IMR-90 (cell line): ENCODE results near the gene LTO1. TPM values are rescaled to one million over a fixed set of nuclear protein-coding genes. Genes with fewer than 3 reads are reported as not detected.

Source experiments
- ATAC-seq: fragments of 200-7000 bp; cut with Tn5 transposase; 2 replicates; pipeline ENCODE4 v1.9.1; 2020; ENCODE audit warnings: low read depth, mild to moderate bottlenecking, moderate library complexity
- BruUV-seq: library from RNA; stranded (reverse); fragments of 400-500 nt; replicated peaks from 2 replicates; lab custom pipeline; 2021; lab: Mats Ljungman, UMichigan
- CTCF ChIA-PET: fragments of 300-600 bp; formaldehyde crosslinking; extraction: SDS; loops from one replicate; lab custom pipeline; 2021; ENCODE audit warnings: antibody characterized with exemption; lab: Yijun Ruan, JAX
- POLR2A ChIA-PET: fragments of 300-600 bp; sonication (Branson Sonifier 250); formaldehyde crosslinking; loops from one replicate; lab custom pipeline; 2022; ENCODE audit warnings: antibody characterized with exemption; ENCODE audit not compliant: unreplicated experiment; lab: Charles Lee
- DNase-seq: peaks from one replicate; pipeline ENCODE4 v3.0.0; 2013
- H2AFZ ChIP-seq: replicated peaks from 2 replicates; pipeline ENCODE3; 2013; ENCODE audit warnings: low read length, mild to moderate bottlenecking; ENCODE audit not compliant: poor library complexity
- H2AK5ac ChIP-seq: 2 replicates; pipeline ENCODE4 v1.6.1; 2013; ENCODE audit warnings: low read depth, low read length, inconsistent platforms
- H2AK9ac ChIP-seq: replicated peaks from 2 replicates; pipeline ENCODE3; 2013; ENCODE audit warnings: mild to moderate bottlenecking, low read depth, low read length, moderate library complexity; ENCODE audit not compliant: poor library complexity
- H2BK120ac ChIP-seq: 2 replicates; pipeline ENCODE4 v1.6.1; 2013; ENCODE audit warnings: low read depth, low read length, inconsistent platforms
- H2BK15ac ChIP-seq: 3 replicates; pipeline ENCODE4 v1.6.1; 2013; ENCODE audit warnings: low read depth, low read length, inconsistent platforms
- H2BK20ac ChIP-seq: 2 replicates; pipeline ENCODE4 v1.6.1; 2013; ENCODE audit warnings: low read depth, mild to moderate bottlenecking, inconsistent platforms, low read length, moderate library complexity
- H2BK5ac ChIP-seq: 2 replicates; pipeline ENCODE4 v1.6.1; 2013; ENCODE audit warnings: mild to moderate bottlenecking, low read depth, low read length, inconsistent platforms; ENCODE audit not compliant: poor library complexity, severe bottlenecking
- H3K14ac ChIP-seq: replicated peaks from 2 replicates; pipeline ENCODE4 v1.6.1; 2013; ENCODE audit warnings: low read depth, low read length, inconsistent platforms
- H3K18ac ChIP-seq: 2 replicates; pipeline ENCODE4 v1.6.1; 2013; ENCODE audit warnings: low read depth, low read length, control low read depth
- H3K23ac ChIP-seq: 2 replicates; pipeline ENCODE4 v1.6.1; 2013; ENCODE audit warnings: low read depth, low read length, inconsistent platforms
- H3K27ac ChIP-seq: 2 replicates; pipeline ENCODE4 v1.5.1; 2013; ENCODE audit warnings: mild to moderate bottlenecking, control low read depth, low read length; ENCODE audit not compliant: insufficient read depth
- H3K27me3 ChIP-seq: 2 replicates; pipeline ENCODE4 v1.6.1; 2013; ENCODE audit warnings: low read length; ENCODE audit not compliant: control insufficient read depth, insufficient read depth
- H3K36me3 ChIP-seq: 2 replicates; pipeline ENCODE4 v1.6.1; 2013; ENCODE audit warnings: low read length, mixed read lengths; ENCODE audit not compliant: control insufficient read depth, insufficient read depth
- H3K4ac ChIP-seq: 2 replicates; pipeline ENCODE4 v1.6.1; 2013; ENCODE audit warnings: low read depth, low read length, inconsistent platforms
- H3K4me1 ChIP-seq: 2 replicates; pipeline ENCODE4 v1.6.1; 2013; ENCODE audit warnings: low read length, mixed read lengths; ENCODE audit not compliant: control insufficient read depth, insufficient read depth
- H3K4me2 ChIP-seq: 2 replicates; pipeline ENCODE4 v1.6.1; 2013; ENCODE audit warnings: low read depth, mild to moderate bottlenecking, control low read depth, low read length, moderate library complexity
- H3K4me3 ChIP-seq: 2 replicates; pipeline ENCODE4 v1.5.1; 2013; ENCODE audit warnings: low read depth, mild to moderate bottlenecking, control low read depth, low read length, moderate library complexity; ENCODE audit not compliant: insufficient read depth
- H3K56ac ChIP-seq: 2 replicates; pipeline ENCODE4 v1.6.1; 2013; ENCODE audit warnings: low read length, inconsistent platforms; ENCODE audit not compliant: insufficient read depth; ENCODE audit errors: extremely low read depth
- H3K79me1 ChIP-seq, 2 experiments: 2 replicates each; pipeline ENCODE4 v1.6.1; 2013; ENCODE audit warnings: low read length in 2 of 2, inconsistent platforms in 1 of 2, low read depth in 1 of 2
- H3K9ac ChIP-seq: 2 replicates; pipeline ENCODE4 v1.6.1; 2013; ENCODE audit warnings: low read depth, low read length, control low read depth
- H3K9me1 ChIP-seq: 2 replicates; pipeline ENCODE4 v1.6.1; 2013; ENCODE audit warnings: low read length, inconsistent platforms; ENCODE audit not compliant: insufficient read depth
- H3K9me3 ChIP-seq: 2 replicates; pipeline ENCODE4 v1.6.1; 2013; ENCODE audit warnings: low read length; ENCODE audit not compliant: control insufficient read depth, insufficient read depth
- H4K20me1 ChIP-seq: 2 replicates; pipeline ENCODE4 v1.6.1; 2013; ENCODE audit warnings: low read length, inconsistent platforms; ENCODE audit not compliant: insufficient read depth
- H4K5ac ChIP-seq: 2 replicates; pipeline ENCODE4 v1.6.1; 2013; ENCODE audit warnings: mild to moderate bottlenecking, low read depth, low read length, control low read depth
- H4K8ac ChIP-seq, 2 experiments: 2 replicates each; pipeline ENCODE4 v1.6.1; 2013; ENCODE audit warnings: low read depth in 2 of 2, low read length in 2 of 2, control low read depth in 1 of 2, inconsistent platforms in 1 of 2
- H4K91ac ChIP-seq: 2 replicates; pipeline ENCODE4 v1.6.1; 2013; ENCODE audit warnings: low read depth, low read length, inconsistent platforms; ENCODE audit not compliant: insufficient read depth
- BHLHE40 ChIP-seq: fragments of 150-350 bp; IDR thresholded peaks from 2 replicates; pipeline ENCODE4 v1.6.1; 2016; ENCODE audit warnings: mild to moderate bottlenecking, low read depth, low read length
- CEBPB ChIP-seq: IDR thresholded peaks from 2 replicates; pipeline ENCODE4 v1.6.1; 2012; ENCODE audit warnings: low read depth, low read length, improper control_type of control experiment
- CTCF ChIP-seq: conservative IDR thresholded peaks from 2 replicates; pipeline ENCODE4 v1.5.1; 2012; ENCODE audit warnings: mild to moderate bottlenecking, low read depth, low read length, improper control_type of control experiment
- ELK1 ChIP-seq: fragments of 150-350 bp; IDR thresholded peaks from 2 replicates; pipeline ENCODE4 v1.6.1; 2016; ENCODE audit warnings: low read depth, mild to moderate bottlenecking, low read length, moderate library complexity, borderline replicate concordance
- FOS ChIP-seq: fragments of 150-350 bp; IDR thresholded peaks from 2 replicates; pipeline ENCODE4 v1.6.1; 2016; ENCODE audit warnings: low read depth, low read length
- MAFK ChIP-seq: IDR thresholded peaks from 2 replicates; pipeline ENCODE4 v1.6.1; 2012; ENCODE audit warnings: low read depth, low read length, improper control_type of control experiment
- MAZ ChIP-seq: IDR thresholded peaks from 2 replicates; pipeline ENCODE4 v1.6.1; 2012; ENCODE audit warnings: low read depth, mild to moderate bottlenecking, low read length, improper control_type of control experiment, moderate library complexity, borderline replicate concordance
- NFE2L2 ChIP-seq: fragments of 150-350 bp; IDR thresholded peaks from 2 replicates; pipeline ENCODE4 v1.6.1; 2016; ENCODE audit warnings: low read depth, mild to moderate bottlenecking, low read length
- POLR2A ChIP-seq: IDR thresholded peaks from 2 replicates; pipeline ENCODE4 v1.6.1; 2012; ENCODE audit warnings: mild to moderate bottlenecking, low read depth, low read length
- RAD21 ChIP-seq: IDR thresholded peaks from 2 replicates; pipeline ENCODE4 v1.6.1; 2012; ENCODE audit warnings: low read length, improper control_type of control experiment
- RCOR1 ChIP-seq: IDR thresholded peaks from 2 replicates; pipeline ENCODE4 v1.6.1; 2012; ENCODE audit warnings: mild to moderate bottlenecking, low read length, improper control_type of control experiment; ENCODE audit not compliant: insufficient replicate concordance
- SMC3 ChIP-seq: fragments of 150-350 bp; IDR thresholded peaks from 2 replicates; pipeline ENCODE4 v1.6.1; 2016; ENCODE audit warnings: low read depth, mild to moderate bottlenecking, antibody characterized with exemption, low read length, moderate library complexity
- USF2 ChIP-seq: fragments of 150-350 bp; IDR thresholded peaks from 2 replicates; pipeline ENCODE4 v1.6.1; 2017; ENCODE audit warnings: mild to moderate bottlenecking, antibody characterized with exemption, low read length, low read depth
- WGBS, 2 experiments: methylation state at CpG; one replicate each; pipeline versions ENCODE4 v1.1.5 to v1.1.7; 2013; ENCODE audit warnings: missing lambda C conversion rate in 2 of 2; ENCODE audit not compliant: insufficient read length in 1 of 2; ENCODE audit errors: extremely low coverage in 2 of 2; 5-methylcytosine and 5-hydroxymethylcytosine counted together
- dilution Hi-C: fragments of 300-500 bp; cut with HindIII; formaldehyde crosslinking; loops from one replicate; pipeline ENCODE4 v1.14.3; 2018; ENCODE audit warnings: low sequenced_read_pairs; ENCODE audit not compliant: unreplicated experiment
- in situ Hi-C: fragments of 300-500 bp; cut with MboI; formaldehyde crosslinking; loops from 3 replicates; pipeline ENCODE4 v1.14.3; 2019; ENCODE audit warnings: low sequenced_read_pairs, inconsistent platforms, mixed read lengths
- intact Hi-C: fragments of 100-400 bp; cut with micrococcal nuclease; formaldehyde crosslinking; loops from 2 replicates; pipeline ENCODE4 v1.10.0; 2022
- polyA plus RNA-seq, 3 experiments: library from polyadenylated mRNA; depleted of rRNA; stranded (reverse); fragments of >200 nt; gene quantifications; 2 replicates each; pipeline ENCODE4 v1.2.3, GENCODE V29; 2012; ENCODE audit warnings: low replicate concordance in 1 of 3
- total RNA-seq: library from RNA; depleted of rRNA; stranded (reverse); fragments of >200 nt; gene quantifications from 2 replicates; pipeline ENCODE4 v1.2.3, GENCODE V29; 2012

LTO1 gene
- total and polyA plus RNA-seq, 2 of the 4 experiments (the other 2 are of a cell fraction): 8.2 to 23.5 TPM

GRCh38 chr11:69659591-69659990 lies 15.6 kb downstream of the LTO1 start:
- Histone ChIP-seq H2BK120ac (no peak overlapping the region), H3K23ac (no peak overlapping the region), H3K36me3 (peaks cover 12% of the 10 kb centered on the region), H3K4me1 (peaks cover 12% of the 10 kb centered on the region; the same call in 1 of the 2 replicates), H3K56ac (no peak overlapping the region), H2BK5ac (no peak overlapping the region), H4K5ac (no peak overlapping the region), H3K4ac (no peak overlapping the region), H3K14ac (no peak overlapping the region), H3K18ac (no peak overlapping the region), H2AK9ac (no peak overlapping the region), H4K8ac (no peak overlapping the region), H4K20me1 (peaks cover 17% of the 10 kb centered on the region), H3K27ac (no peak overlapping the region), H3K4me3 (no peak overlapping the region), H3K79me1 (peaks cover 0 to 8% of the 10 kb centered on the region in 2 experiments; a peak in 2 of 4 replicates), H2BK15ac (no peak overlapping the region), H3K27me3 (no peaks in the 10 kb centered on the region), H2AFZ (no peak overlapping the region), H2BK20ac (no peak overlapping the region), H2AK5ac (no peak overlapping the region), H3K9ac (no peak overlapping the region), H3K4me2 (no peak overlapping the region), H3K9me1 (no peaks in the 10 kb centered on the region), H4K91ac (no peak overlapping the region), H3K9me3 (no peaks in the 10 kb centered on the region)
- intact Hi-C loops: no loop called here
- WGBS, 2 experiments: 96% methylated on average over 4 of the region's 12 CpGs; no CpG with 5 or more reads in 1 of the 2 experiments
- in situ Hi-C loops: loop anchor here (25.0 kb wide), 2 partner anchors 722 to 1047 kb away; no protein-coding TSS in a partner anchor
- ChIA-PET CTCF (interaction anchor here (1.3 kb wide), 1 partner anchor 11 kb away, joined by 6 read pairs; no protein-coding TSS in a partner anchor), POLR2A (no interaction called here)
- DNase-seq (no peak), ATAC-seq (no peak)
- TF ChIP-seq USF2 (no peak), MAZ (no peak), CTCF (no peak), SMC3 (no peak), RAD21 (no peak), FOS (no peak), RCOR1 (no peak), MAFK (no peak), ELK1 (no peak), BHLHE40 (no peak), CEBPB (no peak), NFE2L2 (no peak), POLR2A (no peak)
- BruUV-seq: no TSS peak
- dilution Hi-C loops: no loop called here
